HepG2 (cell line): ENCODE measurements around the gene NOTUM. TPM values are rescaled to one million over a fixed set of nuclear protein-coding genes. Genes with fewer than 3 reads are reported as not detected.

Experiments used
- BCL3 ChIP-seq: sonication (generic); formaldehyde crosslinking; IDR thresholded peaks from 2 replicates; pipeline ENCODE4 v1.5.1; 2020; ENCODE audit warnings: mild to moderate bottlenecking, missing genetic modification reagents, moderate library complexity
- ELF3 ChIP-seq: IDR thresholded peaks from 2 replicates; pipeline ENCODE4 v1.6.1; 2016; ENCODE audit warnings: missing genetic modification reagents, missing compliant biosample characterization
- FOXJ3 ChIP-seq: sonication (generic); formaldehyde crosslinking; IDR thresholded peaks from 2 replicates; pipeline ENCODE4 v1.4.0; 2020; ENCODE audit warnings: missing genetic modification reagents, mild to moderate bottlenecking, borderline replicate concordance
- FOXO4 ChIP-seq: sonication (generic); formaldehyde crosslinking; conservative IDR thresholded peaks from 2 replicates; pipeline ENCODE4 v1.8.1; 2023; ENCODE audit warnings: missing genetic modification reagents
- HOXD1 ChIP-seq: sonication (generic); formaldehyde crosslinking; IDR thresholded peaks from 2 replicates; pipeline ENCODE4 v1.5.0; 2020; ENCODE audit warnings: missing genetic modification reagents
- POGZ ChIP-seq: sonication (generic); formaldehyde crosslinking; IDR thresholded peaks from 2 replicates; pipeline ENCODE4 v1.4.0; 2020; ENCODE audit warnings: mild to moderate bottlenecking, missing genetic modification reagents
- PRPF4 ChIP-seq: fragments of 200-400 bp; formaldehyde crosslinking; IDR thresholded peaks from 2 replicates; pipeline ENCODE4 v1.6.1; 2016; ENCODE audit warnings: low read length, low read depth; ENCODE audit not compliant: poor library complexity, severe bottlenecking
- TAF15 ChIP-seq: fragments of 200-400 bp; formaldehyde crosslinking; IDR thresholded peaks from one replicate; pipeline ENCODE4 v1.6.1; 2018; ENCODE audit warnings: mild to moderate bottlenecking, low read depth, low read length; ENCODE audit not compliant: poor library complexity, severe bottlenecking
- ZBTB37 ChIP-seq: sonication (generic); formaldehyde crosslinking; IDR thresholded peaks from 2 replicates; pipeline ENCODE4 v1.4.0; 2020; ENCODE audit warnings: mild to moderate bottlenecking, missing genetic modification reagents
- ZHX2 ChIP-seq, 2 experiments: sonication (generic) in 1 of 2; formaldehyde crosslinking in 1 of 2; IDR thresholded peaks; 2 replicates each; pipeline versions ENCODE4 v1.6.1 to v1.9.0; 2014 to 2022; ENCODE audit warnings: antibody characterized with exemption in 1 of 2, borderline replicate concordance in 1 of 2, inconsistent platforms in 1 of 2, low read depth in 1 of 2, missing genetic modification reagents in 1 of 2
- ZNF10 ChIP-seq: sonication (generic); formaldehyde crosslinking; IDR thresholded peaks from 2 replicates; pipeline ENCODE4 v1.4.0; 2020; ENCODE audit warnings: mild to moderate bottlenecking, low read depth, missing genetic modification reagents, borderline replicate concordance
- ZNF33B ChIP-seq: sonication (generic); formaldehyde crosslinking; IDR thresholded peaks from 2 replicates; pipeline ENCODE4 v1.5.1; 2020; ENCODE audit warnings: mild to moderate bottlenecking, missing genetic modification reagents
- ZNF414 ChIP-seq: sonication (generic); formaldehyde crosslinking; IDR thresholded peaks from 2 replicates; pipeline ENCODE4 v1.5.0; 2020; ENCODE audit warnings: missing genetic modification reagents
- ZNF446 ChIP-seq: sonication (generic); formaldehyde crosslinking; IDR thresholded peaks from 2 replicates; pipeline ENCODE4 v1.5.0; 2020; ENCODE audit warnings: mild to moderate bottlenecking, missing genetic modification reagents
- ZNF619 ChIP-seq: sonication (generic); formaldehyde crosslinking; IDR thresholded peaks from 2 replicates; pipeline ENCODE4 v1.4.0; 2020; ENCODE audit warnings: mild to moderate bottlenecking, missing genetic modification reagents
- polyA plus RNA-seq, 8 experiments: library from polyadenylated mRNA; depleted of rRNA in 3 of 8; stranded (reverse) in 7 of 8; unstranded in 1 of 8; fragments of >200 nt; fragmentation: Illumina TruSeq in 4 of 8; extraction: Trizol in 4 of 8; gene quantifications; 2 replicates each; pipeline versions ENCODE4 v1.2.1 to v1.2.3, GENCODE V29; 2011 to 2016; ENCODE audit warnings: low read depth in 4 of 8, missing spikeins in 1 of 8, mixed read lengths in 1 of 8; ENCODE audit not compliant: insufficient read depth in 1 of 8
- total RNA-seq, 5 experiments: library from RNA; depleted of rRNA; stranded (reverse); fragments of >200 nt; fragmentation: Illumina TruSeq; extraction: Trizol; gene quantifications; 2 replicates each; pipeline ENCODE4 v1.2.3, GENCODE V29; 2016; ENCODE audit warnings: low read depth in 1 of 5

The NOTUM gene
- total and polyA plus RNA-seq, 2 of the 13 experiments (the other 11 are each of a cell fraction or from before 2014, with no cell fraction given), result 150 to 160 TPM

- TF ChIP-seq ZHX2 (IDR thresholded peaks at IDR 0.05; ENCODE audit: low read depth) (no peak), ZHX2 (CRISPR knock-in tag; IDR thresholded peaks at IDR 0.05; ENCODE audit: borderline replicate concordance) (no peak), ZNF619 (CRISPR knock-in tag) (peak; percentile 40; the same call in 1 of the 2 replicates), FOXO4 (CRISPR knock-in tag) (no peak), ZNF10 (CRISPR knock-in tag) (no peak), ZNF446 (CRISPR knock-in tag) (no peak), PRPF4 (peak; percentile 88), POGZ (CRISPR knock-in tag) (no peak), ZNF414 (CRISPR knock-in tag) (0 out of 2 replicates have a peak, but pooled peaks have one; percentile 52), FOXJ3 (CRISPR knock-in tag) (no peak), TAF15 (no peak), HOXD1 (CRISPR knock-in tag) (no peak), ELF3 (CRISPR knock-in tag) (no peak), BCL3 (CRISPR knock-in tag) (no peak), ZBTB37 (CRISPR knock-in tag) (no peak), ZNF33B (no peak)
Observed at GRCh38 chr17:81924557-81925532, 36.1 kb downstream of the NOTUM start (continued).
